Stimulated activated memory B cell treated with anti-CD40 and anti-IgM and Interleukin-4, amounts not matched to agents 10 μg/mL and 1 μg/mL and 100 μg/mL, for 72 hours (primary cell): Measurements from ENCODE around the gene DPCD.
A peak's percentile ranks its signal among the peaks of the same experiment; 100 is the strongest.

ENCODE experiments used
- ATAC-seq: fragments of 150-1000 bp; cut with Tn5 transposase; 2 replicates; pipeline ENCODE4 v1.10.0; 2021
- H3K27ac Mint-ChIP-seq: one replicate; pipeline ENCODE4 v1.8.0; 2022; ENCODE audit warnings: mild to moderate bottlenecking, mixed read lengths
- H3K27me3 Mint-ChIP-seq: one replicate; pipeline ENCODE4 v1.8.0; 2022; ENCODE audit warnings: mixed read lengths
- H3K36me3 Mint-ChIP-seq: one replicate; pipeline ENCODE4 v1.8.0; 2022; ENCODE audit warnings: mixed read lengths
- H3K4me1 Mint-ChIP-seq: one replicate; pipeline ENCODE4 v1.8.0; 2022; ENCODE audit warnings: mixed read lengths
- H3K4me3 Mint-ChIP-seq: one replicate; pipeline ENCODE4 v1.8.0; 2022; ENCODE audit warnings: mild to moderate bottlenecking, moderate library complexity, mixed read lengths
- H3K9me3 Mint-ChIP-seq: one replicate; pipeline ENCODE4 v1.8.0; 2022; ENCODE audit warnings: mixed read lengths

The DPCD gene

DNA sequence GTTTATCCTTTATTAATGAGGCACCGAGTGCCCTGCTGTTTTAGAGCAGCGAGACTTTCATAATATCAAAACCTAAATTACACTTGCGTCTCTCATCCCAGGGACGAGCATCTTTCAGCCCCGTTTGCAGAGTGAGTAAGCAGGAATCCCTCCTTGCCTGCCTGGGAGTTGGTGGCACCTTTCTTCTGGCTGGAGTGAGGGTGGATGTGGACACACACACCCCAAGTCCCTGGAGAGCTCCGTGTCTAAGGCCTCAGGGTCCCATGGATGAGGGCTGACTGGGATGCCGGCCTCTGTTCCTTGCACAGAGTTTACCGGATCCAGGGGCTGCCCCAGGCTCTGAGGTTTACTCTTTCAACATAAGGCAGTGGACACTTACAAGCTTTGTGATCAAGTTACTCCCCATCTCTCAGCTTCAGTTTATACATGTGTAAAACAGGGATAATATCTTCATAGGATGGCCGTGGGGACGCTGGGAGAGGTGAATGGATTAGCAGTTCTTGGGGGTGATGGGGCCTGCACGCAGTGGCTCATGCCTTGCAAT is 24.6 kb upstream of the DPCD start:
- ATAC-seq = no peak
- Mint-ChIP-seq H3K4me3 (no peak overlapping the region), H3K27me3 (peaks cover 78% of the 10 kb centered on the region), H3K27ac (no peak overlapping the region), H3K9me3 (no peaks in the 10 kb centered on the region), H3K4me1 (peaks cover 19% of the 10 kb centered on the region), H3K36me3 (no peaks in the 10 kb centered on the region)

DNA sequence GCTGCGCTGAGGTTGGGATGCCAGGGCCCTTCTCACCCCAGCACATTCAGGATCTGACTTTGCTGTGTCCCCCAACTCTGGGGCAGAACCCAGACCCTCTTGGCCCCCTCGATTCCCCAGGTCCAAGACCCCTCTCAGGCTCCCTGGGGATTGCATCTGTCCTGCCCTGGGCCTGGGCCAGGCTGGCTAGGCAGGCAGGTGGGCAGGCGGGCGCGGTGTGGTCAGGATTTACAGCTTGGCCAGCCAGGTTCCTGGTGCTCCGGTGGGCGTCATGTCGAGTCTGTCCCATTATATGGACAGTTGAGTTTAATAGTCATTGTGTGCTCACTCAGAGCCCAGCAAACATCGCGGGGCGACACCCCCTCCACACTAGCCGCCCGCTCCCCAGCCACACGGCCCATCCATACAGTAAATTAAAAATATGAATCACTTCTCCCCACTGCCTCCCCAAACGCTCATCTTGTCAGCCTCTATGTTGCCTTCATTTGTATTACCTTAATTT is 23.6 kb upstream of the DPCD start:
- Mint-ChIP-seq H3K9me3 (no peaks in the 10 kb centered on the region), H3K4me1 (peaks cover 20% of the 10 kb centered on the region), H3K27ac (no peak overlapping the region), H3K4me3 (no peak overlapping the region), H3K36me3 (no peaks in the 10 kb centered on the region), H3K27me3 (peaks cover 88% of the 10 kb centered on the region)
- ATAC-seq = no peak

DNA sequence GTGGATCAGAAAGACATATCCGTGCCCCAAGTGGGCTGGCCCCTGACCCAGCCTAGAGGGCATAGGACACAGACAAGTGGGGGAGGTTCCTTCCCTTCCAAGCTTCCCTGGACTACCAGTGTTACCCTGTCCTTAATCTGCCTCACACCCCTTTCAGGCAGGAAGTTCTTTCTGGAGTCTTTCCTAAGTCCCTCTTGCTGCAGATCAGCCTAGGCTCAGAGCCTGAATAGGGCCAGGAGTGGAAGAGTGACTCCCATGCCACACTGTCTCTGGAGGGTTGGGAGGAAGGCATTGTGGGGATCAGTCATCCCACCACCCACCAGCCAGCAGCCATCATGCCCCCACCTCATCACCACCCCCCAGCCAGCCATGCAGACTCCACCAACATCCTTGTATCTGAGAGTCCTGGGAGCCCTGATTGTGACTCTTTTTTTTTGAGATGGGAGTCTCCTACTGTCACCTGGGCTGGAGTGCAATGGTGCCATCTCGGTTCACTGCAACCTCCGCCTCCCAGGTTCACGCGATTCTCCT is 22.7 kb upstream of the DPCD start:
- H3K27ac Mint-ChIP-seq = no peak overlapping the region
- H3K9me3 Mint-ChIP-seq = no peaks in the 10 kb centered on the region
- H3K4me3 Mint-ChIP-seq = no peak overlapping the region
- peaks cover 29% of the 10 kb centered on the region for H3K4me1 Mint-ChIP-seq
- H3K27me3 Mint-ChIP-seq = peaks cover 94% of the 10 kb centered on the region
- ATAC-seq = no peak
- no peaks in the 10 kb centered on the region for H3K36me3 Mint-ChIP-seq

DNA sequence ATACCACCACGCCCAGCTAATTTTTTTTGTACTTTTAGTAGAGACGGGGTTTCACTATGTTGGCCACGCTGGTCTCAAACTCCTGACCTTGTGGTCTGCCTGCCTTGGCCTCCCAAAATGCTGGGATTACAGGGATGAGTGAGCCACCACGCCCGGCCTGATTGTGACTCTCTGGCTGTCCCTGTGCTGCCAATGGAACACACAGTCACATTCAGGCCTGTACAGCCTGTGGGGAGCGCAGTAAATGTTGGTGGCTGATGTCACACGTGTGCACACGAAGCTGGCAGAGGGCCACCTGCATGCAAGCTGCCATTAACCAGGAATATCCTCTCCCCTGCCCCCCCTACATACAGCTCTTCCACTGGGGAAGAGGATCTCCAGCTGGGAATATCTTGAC is 22.2 kb upstream of the DPCD start:
- Mint-ChIP-seq H3K4me3 (no peak overlapping the region), H3K27me3 (peaks cover 91% of the 10 kb centered on the region), H3K9me3 (no peaks in the 10 kb centered on the region), H3K27ac (no peak overlapping the region), H3K4me1 (peaks cover 34% of the 10 kb centered on the region), H3K36me3 (no peaks in the 10 kb centered on the region)
- ATAC-seq = no peak

DNA sequence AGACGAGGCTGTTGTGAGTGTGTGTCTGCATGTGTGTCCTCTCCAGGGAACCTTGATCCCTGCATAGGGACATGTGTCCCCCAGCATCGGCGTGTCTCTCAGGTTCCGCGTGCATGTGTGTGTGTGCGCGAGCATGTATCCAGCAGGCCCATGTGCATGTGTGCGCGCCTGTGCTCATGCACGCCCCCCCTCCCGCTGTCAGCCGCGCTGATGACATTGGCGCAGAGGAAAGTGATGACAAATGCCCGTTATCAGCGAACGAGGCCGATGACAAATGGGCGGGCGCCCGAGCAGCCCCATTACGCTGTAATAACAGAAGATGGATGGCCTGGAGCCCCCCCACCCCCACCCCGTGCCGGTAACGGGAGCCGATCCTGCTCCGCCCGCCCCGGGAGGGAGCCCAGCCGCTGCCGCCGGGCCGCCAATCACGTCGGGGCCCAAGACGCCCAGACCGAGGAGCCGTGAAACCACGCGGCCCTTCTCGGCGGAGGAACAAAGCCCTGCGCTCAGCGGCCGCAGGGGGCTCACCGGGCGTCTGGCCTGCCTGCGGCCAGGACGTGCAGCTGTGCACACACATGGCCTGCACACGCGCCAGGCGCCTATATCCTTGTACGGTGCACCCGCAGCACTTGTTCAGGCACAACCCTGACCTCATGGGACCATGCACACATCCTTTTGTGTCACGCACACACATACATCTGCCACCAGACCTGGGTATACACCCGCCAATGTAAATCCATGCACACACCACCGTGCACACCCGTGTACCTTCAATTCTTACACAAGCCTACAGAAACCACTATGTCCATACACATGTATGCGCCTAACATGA is 21.6 kb upstream of the DPCD start:
- Mint-ChIP-seq H3K27ac (no peak overlapping the region), H3K27me3 (peaks cover 84% of the 10 kb centered on the region), H3K36me3 (no peaks in the 10 kb centered on the region), H3K4me1 (peaks cover 35% of the 10 kb centered on the region), H3K4me3 (peak overlapping the region; percentile 38), H3K9me3 (no peaks in the 10 kb centered on the region)
- ATAC-seq = peak; percentile 25

GRCh38 chr10:101567165-101568006 is 20.7 kb upstream of the DPCD start:
- no peak overlapping the region for H3K27ac Mint-ChIP-seq
- H3K9me3 Mint-ChIP-seq = no peaks in the 10 kb centered on the region
- peaks cover 76% of the 10 kb centered on the region for H3K27me3 Mint-ChIP-seq
- peaks cover 35% of the 10 kb centered on the region for H3K4me1 Mint-ChIP-seq
- no peaks in the 10 kb centered on the region for H3K36me3 Mint-ChIP-seq
- no peak overlapping the region for H3K4me3 Mint-ChIP-seq
- no peak for ATAC-seq

DNA sequence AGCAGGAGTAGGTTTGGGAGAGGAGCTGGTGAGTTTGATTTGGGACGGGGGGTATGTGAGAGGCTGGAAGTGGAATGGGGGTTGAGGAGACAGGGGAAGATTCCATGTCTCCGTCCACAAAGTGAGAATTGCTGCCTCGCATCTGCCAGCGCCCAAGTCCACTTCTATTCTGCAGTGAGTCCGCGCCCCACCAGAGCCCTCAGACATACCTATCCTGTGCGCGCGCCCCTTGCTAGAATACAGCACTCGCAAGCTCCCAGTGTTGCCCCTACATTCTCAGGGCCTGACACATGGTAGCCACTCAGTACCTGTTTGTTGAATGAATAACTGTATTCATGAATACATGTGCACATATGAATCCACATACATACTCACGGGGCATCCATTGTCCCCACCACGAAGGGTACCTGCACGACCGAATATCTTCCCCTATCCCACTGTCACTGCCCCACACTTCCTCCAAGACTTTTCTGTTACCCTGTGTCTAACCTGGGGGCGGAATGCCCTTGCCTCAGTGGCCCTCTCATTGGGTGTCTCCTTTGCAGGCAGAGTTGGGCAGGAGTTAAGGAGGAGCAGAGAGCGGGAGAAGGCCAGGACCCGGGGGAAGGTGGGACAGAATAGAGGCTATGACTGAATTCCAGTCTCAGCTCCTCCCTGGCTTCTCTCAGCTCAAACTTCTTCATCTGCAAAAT is 19.9 kb upstream of the DPCD start:
- H3K36me3 Mint-ChIP-seq = no peaks in the 10 kb centered on the region
- no peaks in the 10 kb centered on the region for H3K9me3 Mint-ChIP-seq
- ATAC-seq = no peak
- H3K27ac Mint-ChIP-seq = no peak overlapping the region
- peaks cover 68% of the 10 kb centered on the region for H3K27me3 Mint-ChIP-seq
- peaks cover 35% of the 10 kb centered on the region for H3K4me1 Mint-ChIP-seq
- peak overlapping the region; percentile 22 for H3K4me3 Mint-ChIP-seq

GRCh38 chr10:101569323-101569621 is 18.8 kb upstream of the DPCD start:
- H3K4me1 Mint-ChIP-seq = peaks cover 35% of the 10 kb centered on the region
- no peak for ATAC-seq
- H3K36me3 Mint-ChIP-seq = no peaks in the 10 kb centered on the region
- peaks cover 57% of the 10 kb centered on the region for H3K27me3 Mint-ChIP-seq
- no peaks in the 10 kb centered on the region for H3K9me3 Mint-ChIP-seq
- H3K4me3 Mint-ChIP-seq = peak overlapping the region; percentile 74
- no peak overlapping the region for H3K27ac Mint-ChIP-seq

- no peaks in the 10 kb centered on the region for H3K9me3 Mint-ChIP-seq
- peak; percentile 86 for ATAC-seq
- peak overlapping the region; percentile 74 for H3K4me3 Mint-ChIP-seq
- no peak overlapping the region for H3K27ac Mint-ChIP-seq
- H3K27me3 Mint-ChIP-seq = peaks cover 53% of the 10 kb centered on the region
- H3K36me3 Mint-ChIP-seq = no peaks in the 10 kb centered on the region
- H3K4me1 Mint-ChIP-seq = peaks cover 35% of the 10 kb centered on the region
Observed at GRCh38 chr10:101569622-101570427, 18.3 kb upstream of the DPCD start.

- H3K9me3 Mint-ChIP-seq = no peaks in the 10 kb centered on the region
- H3K4me3 Mint-ChIP-seq = peak overlapping the region; percentile 74
- peaks cover 44% of the 10 kb centered on the region for H3K27me3 Mint-ChIP-seq
- no peak overlapping the region for H3K27ac Mint-ChIP-seq
- ATAC-seq = no peak
- H3K36me3 Mint-ChIP-seq = no peaks in the 10 kb centered on the region
- H3K4me1 Mint-ChIP-seq = peaks cover 35% of the 10 kb centered on the region
Observed at GRCh38 chr10:101570428-101571270, 17.5 kb upstream of the DPCD start.

GRCh38 chr10:101571271-101571925 is 16.7 kb upstream of the DPCD start:
- H3K4me1 Mint-ChIP-seq = peaks cover 31% of the 10 kb centered on the region
- H3K4me3 Mint-ChIP-seq = no peak overlapping the region
- H3K9me3 Mint-ChIP-seq = no peaks in the 10 kb centered on the region
- no peak for ATAC-seq
- no peak overlapping the region for H3K27ac Mint-ChIP-seq
- no peaks in the 10 kb centered on the region for H3K36me3 Mint-ChIP-seq
- H3K27me3 Mint-ChIP-seq = peaks cover 37% of the 10 kb centered on the region

- Mint-ChIP-seq H3K4me1 (peaks cover 25% of the 10 kb centered on the region), H3K27ac (no peak overlapping the region), H3K9me3 (no peaks in the 10 kb centered on the region), H3K27me3 (peaks cover 30% of the 10 kb centered on the region), H3K36me3 (peaks cover 2% of the 10 kb centered on the region), H3K4me3 (no peak overlapping the region)
- no peak for ATAC-seq
Observed at GRCh38 chr10:101572126-101572525, 16.0 kb upstream of the DPCD start.

GRCh38 chr10:101572785-101573184 is 15.3 kb upstream of the DPCD start:
- peaks cover 20% of the 10 kb centered on the region for H3K4me1 Mint-ChIP-seq
- peaks cover 6% of the 10 kb centered on the region for H3K36me3 Mint-ChIP-seq
- ATAC-seq = no peak
- H3K4me3 Mint-ChIP-seq = no peak overlapping the region
- no peaks in the 10 kb centered on the region for H3K9me3 Mint-ChIP-seq
- H3K27ac Mint-ChIP-seq = no peak overlapping the region
- peaks cover 23% of the 10 kb centered on the region for H3K27me3 Mint-ChIP-seq
